K562 (cell line): Measurements from ENCODE around the gene MAP2. TPM values are rescaled to one million over a fixed set of nuclear protein-coding genes. Genes with fewer than 3 reads are reported as not detected.

Source experiments
- ATAC-seq: fragments of 200-7000 bp; cut with Tn5 transposase; 3 replicates; pipeline ENCODE4 v1.9.1; 2020; ENCODE audit warnings: moderate library complexity
- BruUV-seq: library from RNA; stranded (reverse); fragments of 400-500 nt; replicated peaks from 2 replicates; lab custom pipeline; 2021; lab: Mats Ljungman, UMichigan
- CTCF ChIA-PET: fragments of 300-600 bp; formaldehyde crosslinking; extraction: SDS; loops from one replicate; lab custom pipeline; 2021; ENCODE audit warnings: low intra/inter-chr PET ratio; lab: Yijun Ruan, JAX
- POLR2A ChIA-PET: fragments of 300-600, 350-650 bp; sonication (Branson Sonifier 250); formaldehyde crosslinking; extraction: SDS; loops from one replicate; lab custom pipeline; 2021; ENCODE audit warnings: antibody characterized with exemption, inconsistent platforms; lab: Yijun Ruan, JAX
- DNase-seq, 4 experiments: peaks; one replicate each; pipeline versions ENCODE4 v3.0.0 to v3.0.0-alpha.2; 2011 to 2018; ENCODE audit warnings: low spot score in 3 of 4, mixed read lengths in 3 of 4; ENCODE audit errors: extremely low read depth in 1 of 4
- FAIRE-seq: peaks from 2 replicates; lab custom pipeline; 2011; peaks lifted over from hg19 to GRCh38; lab: Jason Lieb, UNC
- H2AFZ ChIP-seq: 2 replicates; pipeline ENCODE4 v1.6.0; 2011; ENCODE audit warnings: low read depth, low read length, control low read depth, inconsistent platforms
- H3K27ac ChIP-seq: fragments of 200-600 bp; 3 replicates; pipeline ENCODE4 v1.8.0; 2011; ENCODE audit warnings: low read depth, mild to moderate bottlenecking, control low read depth, inconsistent platforms, low read length, moderate library complexity, mixed read lengths; ENCODE audit errors: extremely low read depth
- H3K27me3 ChIP-seq, 2 experiments: fragments of 300-600 bp in 1 of 2; 2 replicates in 1 of 2; 3 replicates in 1 of 2; pipeline versions ENCODE4 v1.6.0 to v1.8.0; 2011; ENCODE audit warnings: inconsistent platforms in 2 of 2, low read length in 2 of 2, mild to moderate bottlenecking in 1 of 2, mixed read lengths in 1 of 2, moderate library complexity in 1 of 2; ENCODE audit not compliant: control insufficient read depth in 2 of 2, insufficient read depth in 2 of 2
- H3K36me3 ChIP-seq: fragments of 300-600 bp; 3 replicates; pipeline ENCODE4 v1.8.0; 2011; ENCODE audit warnings: mild to moderate bottlenecking, low read length, inconsistent platforms; ENCODE audit not compliant: control insufficient read depth, insufficient read depth
- H3K4me1 ChIP-seq, 2 experiments: fragments of 200-600 bp in 1 of 2; replicated peaks in 1 of 2; 2 replicates in 1 of 2; 3 replicates in 1 of 2; pipeline versions ENCODE4 v1.5.1 to v1.8.0; 2011; ENCODE audit warnings: inconsistent platforms in 2 of 2, low read length in 2 of 2, mild to moderate bottlenecking in 1 of 2, mixed read lengths in 1 of 2, moderate library complexity in 1 of 2; ENCODE audit not compliant: control insufficient read depth in 2 of 2, insufficient read depth in 2 of 2
- H3K4me2 ChIP-seq: 2 replicates; pipeline ENCODE4 v1.6.1; 2011; ENCODE audit warnings: low read length, control low read depth, inconsistent platforms, mixed read lengths; ENCODE audit not compliant: insufficient read depth
- H3K4me3 ChIP-seq: fragments of 200-600 bp; sonication (generic), shearing (Covaris generic); 2 replicates; pipeline ENCODE4 v1.5.1; 2016; ENCODE audit warnings: control low read depth, inconsistent platforms
- H3K79me2 ChIP-seq: fragments of 200-600 bp; 3 replicates; pipeline ENCODE4 v1.8.0; 2011; ENCODE audit warnings: low read length, inconsistent platforms; ENCODE audit not compliant: control insufficient read depth, insufficient read depth
- H3K9ac ChIP-seq, 2 experiments: 2 replicates each; pipeline versions ENCODE4 v1.6.0 to v1.6.1; 2011; ENCODE audit warnings: low read depth in 2 of 2, low read length in 2 of 2, control low read depth in 1 of 2, inconsistent platforms in 1 of 2, mild to moderate bottlenecking in 1 of 2, mixed read lengths in 1 of 2; ENCODE audit not compliant: insufficient read depth in 1 of 2
- H3K9me1 ChIP-seq: one replicate; pipeline ENCODE4 v1.6.0; 2011; ENCODE audit warnings: inconsistent platforms, mild to moderate bottlenecking, low read length, moderate library complexity; ENCODE audit not compliant: control insufficient read depth, insufficient read depth
- H3K9me3 ChIP-seq: replicated peaks from 2 replicates; pipeline ENCODE4 v1.5.1; 2011; ENCODE audit warnings: low read depth, low read length, inconsistent platforms; ENCODE audit not compliant: control insufficient read depth, insufficient read depth
- H4K20me1 ChIP-seq: replicated peaks from 2 replicates; pipeline ENCODE4 v1.6.1; 2011; ENCODE audit warnings: low read length, inconsistent platforms, mixed read lengths; ENCODE audit not compliant: control insufficient read depth, insufficient read depth
- CCAR2 ChIP-seq: fragments of 200-400 bp; formaldehyde crosslinking; IDR thresholded peaks from 2 replicates; pipeline ENCODE4 v1.6.1; 2017; ENCODE audit warnings: mild to moderate bottlenecking, low read depth, low read length
- CHD1 ChIP-seq: fragments of 200-600 bp; sonication (generic); IDR thresholded peaks from one replicate; pipeline ENCODE4 v1.6.1; 2012; ENCODE audit warnings: mild to moderate bottlenecking, moderate library complexity, low read length, inconsistent platforms
- CTBP1 ChIP-seq: fragments of 450-650 bp; IDR thresholded peaks from 2 replicates; pipeline ENCODE4 v1.6.1; 2016; ENCODE audit warnings: borderline replicate concordance
- ELF2 ChIP-seq: fragments of 250-450 bp; sonication (Bioruptor Pico); IDR thresholded peaks from 2 replicates; pipeline ENCODE4 v1.5.0; 2021; ENCODE audit warnings: mild to moderate bottlenecking
- FOXP1 ChIP-seq: sonication (generic); formaldehyde crosslinking; IDR thresholded peaks from 2 replicates; pipeline ENCODE4 v1.8.0; 2022; ENCODE audit warnings: mild to moderate bottlenecking, missing genetic modification reagents
- MED1 ChIP-seq: sonication (generic); formaldehyde crosslinking; IDR thresholded peaks from 2 replicates; pipeline ENCODE4 v1.8.1; 2023; ENCODE audit warnings: missing genetic modification reagents, borderline replicate concordance
- POLR2A ChIP-seq: fragments of 450-650 bp; conservative IDR thresholded peaks from 2 replicates; pipeline ENCODE4 v1.6.1; 2016
- RAD51 ChIP-seq: fragments of 450-650 bp; IDR thresholded peaks from 2 replicates; pipeline ENCODE4 v1.7.1; 2016; ENCODE audit warnings: low read depth, mild to moderate bottlenecking, borderline replicate concordance
- SETDB1 ChIP-seq: IDR thresholded peaks from one replicate; pipeline ENCODE4 v1.6.1; 2012; ENCODE audit warnings: low read length, control low read depth, inconsistent platforms
- SRSF9 ChIP-seq: fragments of 200-400 bp; formaldehyde crosslinking; IDR thresholded peaks from 2 replicates; pipeline ENCODE4 v1.6.1; 2017; ENCODE audit warnings: low read depth, low read length, borderline replicate concordance
- ZFP36 ChIP-seq: fragments of 150-350 bp; IDR thresholded peaks from 2 replicates; pipeline ENCODE4 v1.6.1; 2018; ENCODE audit warnings: low read length, low read depth; ENCODE audit not compliant: partially characterized antibody
- ZNF695 ChIP-seq: fragments of 450-650 bp; formaldehyde crosslinking; IDR thresholded peaks from 2 replicates; pipeline ENCODE4 v1.4.0; 2020; ENCODE audit warnings: mild to moderate bottlenecking, moderate library complexity
- ZNF707 ChIP-seq: fragments of 250-450 bp; sonication (Bioruptor Pico); conservative IDR thresholded peaks from 2 replicates; pipeline ENCODE4 v1.8.0; 2022; ENCODE audit warnings: inconsistent platforms, mild to moderate bottlenecking, moderate library complexity
- whole genome bisulfite sequencing: fragments of 100-300 bp; shearing (Covaris generic); methylation state at CpG from one replicate; pipeline ENCODE4 v1.1.6; 2016; ENCODE audit warnings: low coverage, mixed read lengths; ENCODE audit not compliant: insufficient coverage; ENCODE audit errors: missing lambda C conversion rate; 5-methylcytosine and 5-hydroxymethylcytosine counted together
- in situ Hi-C: fragments of 300-500 bp; cut with MboI; formaldehyde crosslinking; loops from 4 replicates; pipeline ENCODE4 v1.15.0; 2018; ENCODE audit warnings: inconsistent platforms, mixed read lengths
- intact Hi-C: fragments of 100-400 bp; cut with micrococcal nuclease; formaldehyde crosslinking; loops from 2 replicates; pipeline ENCODE4 v1.14.2; 2022
- polyA plus RNA-seq, 8 experiments: library from polyadenylated mRNA; depleted of rRNA in 4 of 8; stranded (reverse) in 5 of 8; unstranded in 3 of 8; fragments of >200 nt; fragmentation: Nextera tagmentation in 2 of 8; fragmentation: Illumina TruSeq in 1 of 8; extraction: Ambion mirVana in 2 of 8; extraction: Trizol in 1 of 8; gene quantifications; 2 replicates each; pipeline versions ENCODE4 v1.2.1 to v1.2.3, GENCODE V29; 2011 to 2014; ENCODE audit warnings: inconsistent platforms in 1 of 8, missing spikeins in 1 of 8
- total RNA-seq, 7 experiments: library from RNA; depleted of rRNA in 6 of 7; stranded (reverse); fragments of >200 nt in 6 of 7; fragmentation: Illumina TruSeq in 2 of 7; extraction: Trizol in 2 of 7; gene quantifications; 2 replicates each; pipeline versions ENCODE4 v1.2.1 to v1.2.3, GENCODE V29; 2011 to 2021; ENCODE audit warnings: low replicate concordance in 1 of 7
- TF ChIP-seq, protein P1 (sequence below): fragments of 450-650 bp; IDR thresholded peaks from 2 replicates; pipeline ENCODE4 v1.6.1; 2017; ENCODE audit warnings: mild to moderate bottlenecking, moderate library complexity

The MAP2 gene
- total and polyA plus RNA-seq, 9 of the 15 experiments (the other 6 are each of a cell fraction or from before 2014, with no cell fraction given) = 0.13 TPM; not detected in 8

DNA sequence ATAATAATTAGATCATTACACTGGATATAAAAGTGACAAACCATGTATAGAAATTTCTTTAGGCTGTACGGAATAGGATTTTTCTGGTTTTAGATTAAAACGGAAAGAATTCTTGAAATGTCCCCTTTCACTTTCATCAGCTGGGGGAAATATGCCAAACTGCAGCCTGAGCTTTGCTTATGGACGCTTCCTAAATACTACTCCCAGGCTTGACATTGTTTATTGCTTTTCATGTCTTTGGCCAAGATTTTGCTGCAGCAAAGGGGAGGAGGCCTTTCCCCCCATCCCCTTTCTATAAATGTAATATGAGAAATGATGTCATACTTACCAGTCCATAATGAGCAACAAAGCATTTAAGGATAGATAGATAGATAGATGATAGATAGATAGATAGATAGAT, 158.4 kb downstream of the MAP2 start:
- Histone ChIP-seq H3K4me2 (no peak overlapping the region), H3K27me3 (no peaks in the 10 kb centered on the region), H3K4me1 (no peaks in the 10 kb centered on the region), H4K20me1 (no peaks in the 10 kb centered on the region), H3K27ac (no peak overlapping the region), H3K36me3 (no peaks in the 10 kb centered on the region), H3K9ac (no peak overlapping the region), H3K9me1 (no peaks in the 10 kb centered on the region), H3K9me3 (no peaks in the 10 kb centered on the region), H2AFZ (no peak overlapping the region), H3K79me2 (no peaks in the 10 kb centered on the region), H3K4me3 (no peak overlapping the region)
- in situ Hi-C loops (no loop called here), intact Hi-C loops (no loop called here)
- BruUV-seq = no TSS peak
- CTCF ChIA-PET = no interaction called here
- ATAC-seq = no peak
- FAIRE-seq = no peak
- no peak for TF ChIP-seq CCAR2
- TF ChIP-seq ZFP36 = no peak
- no peak for TF ChIP-seq RAD51
- TF ChIP-seq FOXP1 (CRISPR knock-in tag) = no peak
- no peak for TF ChIP-seq ELF2 (CRISPR knock-in tag)
- no peak for TF ChIP-seq SRSF9
- TF ChIP-seq POLR2A = no peak
- TF ChIP-seq MED1 (CRISPR knock-in tag) = no peak
- TF ChIP-seq ZNF695 (CRISPR knock-in tag) = no peak
- no peak for TF ChIP-seq CTBP1
- TF ChIP-seq CHD1 = no peak
- TF ChIP-seq ZNF707 = no peak
- TF ChIP-seq, protein P1, sequence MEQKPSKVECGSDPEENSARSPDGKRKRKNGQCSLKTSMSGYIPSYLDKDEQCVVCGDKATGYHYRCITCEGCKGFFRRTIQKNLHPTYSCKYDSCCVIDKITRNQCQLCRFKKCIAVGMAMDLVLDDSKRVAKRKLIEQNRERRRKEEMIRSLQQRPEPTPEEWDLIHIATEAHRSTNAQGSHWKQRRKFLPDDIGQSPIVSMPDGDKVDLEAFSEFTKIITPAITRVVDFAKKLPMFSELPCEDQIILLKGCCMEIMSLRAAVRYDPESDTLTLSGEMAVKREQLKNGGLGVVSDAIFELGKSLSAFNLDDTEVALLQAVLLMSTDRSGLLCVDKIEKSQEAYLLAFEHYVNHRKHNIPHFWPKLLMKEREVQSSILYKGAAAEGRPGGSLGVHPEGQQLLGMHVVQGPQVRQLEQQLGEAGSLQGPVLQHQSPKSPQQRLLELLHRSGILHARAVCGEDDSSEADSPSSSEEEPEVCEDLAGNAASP = no peak
- TF ChIP-seq SETDB1 = no peak
- WGBS = 4% methylated on average over 3 of the region's 3 CpGs
- POLR2A ChIA-PET = no interaction called here
- no peak for DNase-seq
